Keratinocyte (primary cell): ENCODE measurements around the gene CXCL12. TPM values are rescaled to one million over a fixed set of nuclear protein-coding genes. Genes with fewer than 3 reads are reported as not detected.

Experiments used
- DNase-seq: peaks from one replicate; pipeline ENCODE4 v3.0.0-alpha.2; 2011; ENCODE audit warnings: low read depth, missing footprints, low spot score
- FAIRE-seq: peaks from 2 replicates; lab custom pipeline; 2011; peaks lifted over from hg19 to GRCh38; lab: Jason Lieb, UNC
- H2AFZ ChIP-seq: 2 replicates; pipeline ENCODE4 v1.6.0; 2012; ENCODE audit warnings: low read length, control low read depth, inconsistent platforms; ENCODE audit not compliant: control insufficient read depth
- H3K27ac ChIP-seq: 2 replicates; pipeline ENCODE4 v1.5.1; 2011; ENCODE audit warnings: low read length; ENCODE audit not compliant: control insufficient read depth, insufficient read depth
- H3K27me3 ChIP-seq: 3 replicates; pipeline ENCODE4 v1.6.0; 2011; ENCODE audit warnings: low read length; ENCODE audit not compliant: control insufficient read depth, insufficient read depth; ENCODE audit errors: extremely low read depth
- H3K36me3 ChIP-seq, 2 experiments: 2 replicates in 1 of 2; 3 replicates in 1 of 2; pipeline ENCODE4 v1.5.1; 2011; ENCODE audit warnings: low read length in 2 of 2, mild to moderate bottlenecking in 1 of 2; ENCODE audit not compliant: control insufficient read depth in 2 of 2, insufficient read depth in 2 of 2; ENCODE audit errors: extremely low read depth in 1 of 2
- H3K4me1 ChIP-seq: 3 replicates; pipeline ENCODE4 v1.5.1; 2011; ENCODE audit warnings: low read length; ENCODE audit not compliant: control insufficient read depth, insufficient read depth; ENCODE audit errors: extremely low read depth
- H3K4me2 ChIP-seq: 3 replicates; pipeline ENCODE4 v1.6.0; 2011; ENCODE audit warnings: low read depth, low read length; ENCODE audit not compliant: control insufficient read depth, insufficient read depth; ENCODE audit errors: extremely low read depth
- H3K4me3 ChIP-seq, 3 experiments: fragments of 200-600 bp in 1 of 3; sonication (generic) in 1 of 3; 2 replicates in 2 of 3; 3 replicates in 1 of 3; pipeline ENCODE4 v1.5.1; 2011 to 2016; ENCODE audit warnings: low read length in 3 of 3, mild to moderate bottlenecking in 3 of 3, control low read depth in 2 of 3, inconsistent platforms in 1 of 3, low read depth in 1 of 3, mixed read lengths in 1 of 3, mixed run types in 1 of 3, moderate library complexity in 1 of 3; ENCODE audit not compliant: control insufficient read depth in 2 of 3, insufficient read depth in 2 of 3; ENCODE audit errors: extremely low read depth in 1 of 3
- H3K79me2 ChIP-seq: 2 replicates; pipeline ENCODE4 v1.6.0; 2012; ENCODE audit warnings: low read length; ENCODE audit not compliant: control insufficient read depth, insufficient read depth
- H3K9ac ChIP-seq: 3 replicates; pipeline ENCODE4 v1.6.0; 2011; ENCODE audit warnings: low read length; ENCODE audit not compliant: control insufficient read depth, insufficient read depth; ENCODE audit errors: extremely low read depth
- H3K9me1 ChIP-seq: 3 replicates; pipeline ENCODE4 v1.6.0; 2011; ENCODE audit warnings: low read length; ENCODE audit not compliant: control insufficient read depth, insufficient read depth; ENCODE audit errors: extremely low read depth
- H3K9me3 ChIP-seq: 2 replicates; pipeline ENCODE4 v1.5.1; 2012; ENCODE audit warnings: low read depth, low read length; ENCODE audit not compliant: control insufficient read depth
- H4K20me1 ChIP-seq: 3 replicates; pipeline ENCODE4 v1.6.0; 2011; ENCODE audit warnings: low read length; ENCODE audit not compliant: control insufficient read depth, insufficient read depth; ENCODE audit errors: extremely low read depth
- CTCF ChIP-seq, 3 experiments: IDR thresholded peaks in 1 of 3; conservative IDR thresholded peaks in 1 of 3; optimal IDR thresholded peaks in 1 of 3; 2 replicates in 2 of 3; 3 replicates in 1 of 3; pipeline versions ENCODE3 to v1.5.1; 2011; ENCODE audit warnings: low read length in 3 of 3, mild to moderate bottlenecking in 3 of 3, moderate library complexity in 2 of 3, control low read depth in 1 of 3, inconsistent platforms in 1 of 3; ENCODE audit not compliant: insufficient read depth in 2 of 3; ENCODE audit errors: extremely low read depth in 1 of 3
- EZH2 ChIP-seq: IDR thresholded peaks from one replicate; pipeline ENCODE4 v1.6.1; 2012; ENCODE audit warnings: inconsistent platforms, mild to moderate bottlenecking, low read length, moderate library complexity
- dilution Hi-C: fragments of 300-500 bp; cut with MboI; formaldehyde crosslinking; loops from one replicate; pipeline ENCODE4 v1.7.0; 2020; ENCODE audit warnings: low sequenced_read_pairs; ENCODE audit not compliant: extremely low pct_ligation_motif_present
- polyA plus RNA-seq, 5 experiments: library from polyadenylated mRNA; depleted of rRNA in 3 of 5; stranded (reverse) in 3 of 5; stranded (forward) in 1 of 5; unstranded in 1 of 5; fragments of >200 nt; gene quantifications; 1 replicate in 1 of 5; 2 replicates in 3 of 5; 3 replicates in 1 of 5; pipeline versions ENCODE4 v1.2.1 to v1.2.3, GENCODE V29; 2011 to 2012; ENCODE audit warnings: missing spikeins in 2 of 5, low read depth in 1 of 5, low replicate concordance in 1 of 5

Gene CXCL12
- polyA plus RNA-seq, 1 donor (not counting 4 experiments of a cell fraction or from before 2014, with no cell fraction given): not detected

DNA sequence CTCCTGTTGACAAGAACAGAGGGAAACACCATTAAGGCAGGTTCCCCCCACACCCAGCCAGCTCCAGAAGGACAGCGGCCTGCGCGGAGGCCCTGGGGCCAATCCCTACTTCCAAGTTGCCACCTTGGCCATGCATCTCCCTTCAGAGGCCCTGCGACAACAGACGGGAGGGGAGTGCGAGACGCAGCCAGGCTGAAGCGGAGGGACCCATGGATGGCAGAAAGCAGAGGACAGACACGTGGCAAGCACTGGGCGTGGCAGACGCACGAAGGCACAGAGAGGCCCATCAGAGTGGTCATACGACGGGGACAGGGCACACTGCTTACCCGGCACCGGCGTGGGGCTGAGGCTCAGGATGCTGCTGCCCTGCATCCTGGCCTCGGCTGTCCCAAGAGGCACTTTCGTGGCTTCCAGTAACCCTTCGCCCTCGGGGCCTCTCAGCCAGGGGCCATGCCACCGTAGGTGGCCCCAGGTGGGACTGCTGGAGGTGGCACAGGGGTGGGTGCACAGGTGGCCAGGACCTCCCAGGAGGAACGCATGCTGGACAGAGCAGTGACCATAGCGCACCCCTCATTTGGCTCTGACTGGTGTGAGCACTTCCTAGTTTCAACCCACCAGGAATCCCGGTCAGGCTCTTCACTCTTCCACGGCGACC lies 11.4 kb downstream of the CXCL12 start:
- Histone ChIP-seq H2AFZ (no peak overlapping the region), H3K9ac (no peak overlapping the region), H3K79me2 (no peaks in the 10 kb centered on the region), H4K20me1 (no peaks in the 10 kb centered on the region), H3K27ac (no peak overlapping the region), H3K4me1 (no peaks in the 10 kb centered on the region), H3K36me3 (no peaks in the 10 kb centered on the region), H3K9me1 (no peaks in the 10 kb centered on the region), H3K9me3 (peaks cover 2% of the 10 kb centered on the region), H3K4me2 (no peak overlapping the region), H3K4me3 (no peak overlapping the region), H3K27me3 (no peaks in the 10 kb centered on the region)
- FAIRE-seq (no peak), DNase-seq (no peak)
- no peak for TF ChIP-seq CTCF (optimal IDR thresholded peaks at IDR 0.05 in 1 of 3, IDR thresholded peaks at IDR 0.05 in 1 of 3, conservative IDR thresholded peaks at IDR 0.05 in 1 of 3; ENCODE audit: extremely low read depth in 1 of 3, insufficient read depth in 2 of 3, low read length in 3 of 3)
- no peak for TF ChIP-seq EZH2
- dilution Hi-C loops: no loop called here

DNA sequence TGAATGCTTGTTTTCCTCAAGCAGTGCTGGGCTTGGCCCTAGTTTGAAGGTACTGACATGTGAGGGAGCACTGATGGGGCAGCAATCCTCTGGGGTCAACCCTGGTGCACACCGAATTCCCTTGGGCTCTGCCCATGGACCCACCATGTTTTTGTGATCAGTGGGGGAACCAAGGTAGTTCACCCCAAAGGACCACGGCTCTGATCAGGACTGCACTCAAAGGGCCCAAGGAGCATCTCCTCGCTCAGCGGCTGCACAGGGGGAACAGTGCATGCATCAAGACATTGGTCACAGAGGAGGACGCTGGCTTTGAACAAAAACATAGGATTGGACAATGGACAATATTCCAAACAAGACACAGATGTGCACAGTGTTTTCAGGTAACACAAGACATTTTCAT lies 12.7 kb downstream of the CXCL12 start:
- no peak overlapping the region for H3K27ac ChIP-seq
- DNase-seq (no peak), FAIRE-seq (no peak)
- no peak overlapping the region for H3K9ac ChIP-seq
- no peaks in the 10 kb centered on the region for H3K9me1 ChIP-seq
- no peak overlapping the region for H3K4me3 ChIP-seq
- no peak overlapping the region for H3K4me2 ChIP-seq
- H2AFZ ChIP-seq: no peak overlapping the region
- H4K20me1 ChIP-seq: no peaks in the 10 kb centered on the region
- H3K79me2 ChIP-seq: no peaks in the 10 kb centered on the region
- H3K36me3 ChIP-seq: no peaks in the 10 kb centered on the region
- H3K4me1 ChIP-seq: no peaks in the 10 kb centered on the region
- H3K9me3 ChIP-seq: peaks cover 2% of the 10 kb centered on the region
- TF ChIP-seq EZH2: no peak
- TF ChIP-seq CTCF (optimal IDR thresholded peaks at IDR 0.05 in 1 of 3, IDR thresholded peaks at IDR 0.05 in 1 of 3, conservative IDR thresholded peaks at IDR 0.05 in 1 of 3; ENCODE audit: extremely low read depth in 1 of 3, insufficient read depth in 2 of 3, low read length in 3 of 3): no peak
- dilution Hi-C loops: no loop called here
- H3K27me3 ChIP-seq: no peaks in the 10 kb centered on the region
